HK-2 (cell line): ENCODE results near the gene RUSF1.
A peak's percentile ranks its signal among the peaks of the same experiment; 100 is the strongest.
"Not testable (repeated sequence)": the region's sequence is repeated elsewhere in the genome, so short reads cannot be mapped to it uniquely, and the experiment has no call there.

Experiments
- DNase-seq: peaks from one replicate; pipeline ENCODE4 v3.0.0-alpha.2; 2018; ENCODE audit not compliant: unreplicated experiment

The RUSF1 gene

GRCh38 chr16:31507929-31508705, at the start of gene RUSF1:
RUSF1 (minus strand) TSS chr16:31508391; CDS start chr16:31508373, 18 bp downstream.
- DNase-seq: peak; percentile 91

- no peak for DNase-seq
These were observed 34.6 kb upstream of the RUSF1 start for GRCh38 chr16:31542763-31543162.

- not testable (repeated sequence) for DNase-seq
These were observed 31.6 kb upstream of the RUSF1 start for GRCh38 chr16:31539762-31540161.

GRCh38 chr16:31538243-31538598, 30.0 kb upstream of the RUSF1 start:
- not testable (repeated sequence) for DNase-seq

GRCh38 chr16:31537362-31538242, 29.4 kb upstream of the RUSF1 start:
- DNase-seq: no peak

GRCh38 chr16:31536804-31537361, 28.7 kb upstream of the RUSF1 start:
- DNase-seq: no peak

- DNase-seq: no peak
These were observed 27.5 kb upstream of the RUSF1 start for GRCh38 chr16:31535737-31536136.

- DNase-seq: no peak
These were observed 24.7 kb upstream of the RUSF1 start for GRCh38 chr16:31532896-31533295.

GRCh38 chr16:31532120-31532519, 23.9 kb upstream of the RUSF1 start:
- DNase-seq: no peak

- DNase-seq: no peak
These were observed 22.9 kb upstream of the RUSF1 start for GRCh38 chr16:31531096-31531495.

GRCh38 chr16:31530405-31530804, 22.2 kb upstream of the RUSF1 start:
- DNase-seq: no peak

GRCh38 chr16:31529937-31530312, 21.7 kb upstream of the RUSF1 start:
- DNase-seq: no peak

- DNase-seq: no peak
These were observed 21.1 kb upstream of the RUSF1 start for GRCh38 chr16:31529108-31529936.

- DNase-seq: no peak
These were observed 20.4 kb upstream of the RUSF1 start for GRCh38 chr16:31528523-31529107.

GRCh38 chr16:31527734-31528274, 19.6 kb upstream of the RUSF1 start, which contains the start of gene AHSP:
AHSP (plus strand) TSS chr16:31527900; CDS start chr16:31528140, 240 bp downstream.
- no peak for DNase-seq

- no peak for DNase-seq
These were observed 16.9 kb upstream of the RUSF1 start for GRCh38 chr16:31525113-31525512.

GRCh38 chr16:31523768-31524167, 15.6 kb upstream of the RUSF1 start:
- DNase-seq: not testable (repeated sequence)

- DNase-seq: no peak
These were observed 13.9 kb upstream of the RUSF1 start for GRCh38 chr16:31522071-31522470.

GRCh38 chr16:31521368-31521767, 13.2 kb upstream of the RUSF1 start:
- DNase-seq: no peak

- no peak for DNase-seq
These were observed 11.7 kb upstream of the RUSF1 start for GRCh38 chr16:31519759-31520431.
